CD4-positive, alpha-beta T cell (primary cell): ENCODE data around the gene RXFP4. TPM values are rescaled to one million over a fixed set of nuclear protein-coding genes. Genes with fewer than 3 reads are reported as not detected.
A peak's percentile ranks its signal among the peaks of the same experiment; 100 is the strongest.
"Not testable (repeated sequence)": the region's sequence is repeated elsewhere in the genome, so short reads cannot be mapped to it uniquely, and the experiment has no call there.

Source experiments
- ATAC-seq: fragments of 200-7000 bp; cut with Tn5 transposase; one replicate; pipeline ENCODE4 v1.10.0; 2022; ENCODE audit warnings: mild to moderate bottlenecking; ENCODE audit not compliant: poor library complexity
- CTCF ChIA-PET: fragments of 350-600 bp; sonication (Branson Sonifier 250); formaldehyde crosslinking; loops from one replicate; lab custom pipeline; 2021; ENCODE audit warnings: antibody characterized with exemption, inconsistent platforms; lab: Charles Lee
- POLR2A ChIA-PET: fragments of 350-600 bp; sonication (Branson Sonifier 250); formaldehyde crosslinking; loops from one replicate; lab custom pipeline; 2021; ENCODE audit warnings: antibody characterized with exemption, inconsistent platforms; lab: Charles Lee
- DNase-seq, 14 experiments: peaks; one replicate each; pipeline ENCODE4 v3.0.0-alpha.2; 2013 to 2020; ENCODE audit warnings: mixed read lengths in 2 of 14
- H3K27ac ChIP-seq, 2 donors: one replicate each; pipeline versions ENCODE4 v1.5.1 to v1.7.0; 2013; ENCODE audit warnings: low read length in 2 of 2, low read depth in 1 of 2, mild to moderate bottlenecking in 1 of 2
- H3K27me3 ChIP-seq, 2 experiments: 1 replicate in 1 of 2; 2 replicates in 1 of 2; pipeline versions ENCODE4 v1.6.1 to v1.7.0; 2013; ENCODE audit warnings: low read length in 2 of 2, control low read depth in 1 of 2, mild to moderate bottlenecking in 1 of 2, moderate library complexity in 1 of 2; ENCODE audit not compliant: insufficient read depth in 2 of 2, control insufficient read depth in 1 of 2
- H3K36me3 ChIP-seq: one replicate; pipeline ENCODE4 v1.6.1; 2013; ENCODE audit warnings: low read length, control low read depth; ENCODE audit not compliant: insufficient read depth
- H3K4me1 ChIP-seq: one replicate; pipeline ENCODE4 v1.6.1; 2013; ENCODE audit warnings: low read length, control low read depth; ENCODE audit not compliant: insufficient read depth
- H3K4me3 ChIP-seq: one replicate; pipeline ENCODE4 v1.5.1; 2013; ENCODE audit warnings: mild to moderate bottlenecking, low read length, moderate library complexity
- H3K9me3 ChIP-seq, 2 experiments: 1 replicate in 1 of 2; 2 replicates in 1 of 2; pipeline versions ENCODE4 v1.6.1 to v1.7.0; 2013; ENCODE audit warnings: low read length in 2 of 2, mild to moderate bottlenecking in 2 of 2, control low read depth in 1 of 2, moderate library complexity in 1 of 2; ENCODE audit not compliant: control insufficient read depth in 1 of 2, insufficient read depth in 1 of 2
- H3K27ac Mint-ChIP-seq: one replicate; pipeline ENCODE4 v1.8.0; 2020; ENCODE audit warnings: mixed read lengths
- H3K27me3 Mint-ChIP-seq: one replicate; pipeline ENCODE4 v1.8.0; 2021; ENCODE audit warnings: mixed read lengths
- H3K36me3 Mint-ChIP-seq: one replicate; pipeline ENCODE4 v1.8.0; 2021; ENCODE audit warnings: low read depth, mixed read lengths
- H3K4me1 Mint-ChIP-seq: one replicate; pipeline ENCODE4 v1.8.0; 2021; ENCODE audit warnings: low read depth, mixed read lengths
- H3K4me3 Mint-ChIP-seq: one replicate; pipeline ENCODE4 v1.8.0; 2020; ENCODE audit warnings: mild to moderate bottlenecking, mixed read lengths
- H3K9me3 Mint-ChIP-seq: one replicate; pipeline ENCODE4 v1.8.0; 2020; ENCODE audit warnings: mixed read lengths
- intact Hi-C, 2 experiments: fragments of 100-400 bp; cut with DNase I in 1 of 2; cut with micrococcal nuclease in 1 of 2; formaldehyde crosslinking; loops; one replicate each; pipeline versions ENCODE4 v1.15.1 to v1.9.0; 2023 to 2025; cut with DNase I, micrococcal nuclease
- total RNA-seq, 174 experiments: library from RNA in 2 of 174; stranded (reverse) in 2 of 174; gene quantifications; one replicate each; pipeline ENCODE4 v1.2.3 and lab custom pipeline; 2021 to 2026
- TF ChIP-seq, protein P1 (sequence below): fragments of 200-600 bp; IDR thresholded peaks from one replicate; pipeline ENCODE4 v1.8.0; 2022; ENCODE audit warnings: antibody characterized with exemption, mild to moderate bottlenecking

The RXFP4 gene
- total RNA-seq, 2 experiments from 2014 or later, result not detected

DNA sequence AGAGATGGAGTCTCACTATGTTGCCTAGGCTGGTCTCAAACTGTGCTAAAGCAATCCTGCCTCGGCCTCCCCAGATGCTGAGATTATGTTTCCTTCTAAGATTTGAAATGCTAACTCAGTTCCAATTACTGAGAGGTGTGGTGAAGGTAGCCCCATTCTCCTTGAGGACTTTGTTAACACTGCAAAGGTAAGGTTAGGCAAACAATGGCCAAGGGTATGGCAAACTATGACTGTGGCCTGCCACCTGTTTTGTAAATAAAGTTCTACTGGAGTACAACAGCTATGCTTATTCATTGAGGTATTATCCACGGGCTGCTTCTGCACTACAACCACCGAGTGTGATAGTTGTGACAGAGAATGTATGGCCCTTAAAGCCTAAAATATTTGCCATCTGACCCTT, 20.7 kb upstream of the RXFP4 start:
- H3K36me3 Mint-ChIP-seq, result peaks cover 84% of the 10 kb centered on the region
- H3K4me3 Mint-ChIP-seq, result no peak overlapping the region
- H3K27me3 Mint-ChIP-seq, result no peaks in the 10 kb centered on the region
- Histone ChIP-seq H3K4me1 (no peaks in the 10 kb centered on the region), H3K27ac (no peak overlapping the region), H3K9me3 (no peaks in the 10 kb centered on the region), H3K4me3 (no peak overlapping the region), H3K36me3 (peaks cover 95% of the 10 kb centered on the region), H3K27me3 (no peaks in the 10 kb centered on the region)
- ChIA-PET CTCF (interaction anchor here (2.1 kb wide), 1 partner anchor 13 kb away, joined by 6 read pairs; the partner anchor contains the start of gene KHDC4), POLR2A (interaction anchor here (1.4 kb wide), 1 partner anchor 14 kb away, joined by 3 read pairs; no protein-coding TSS in a partner anchor)
- no peaks in the 10 kb centered on the region for H3K9me3 Mint-ChIP-seq
- intact Hi-C loops, result no loop called here
- DNase-seq (no peak), ATAC-seq (no peak)
- H3K4me1 Mint-ChIP-seq, result no peaks in the 10 kb centered on the region
- TF ChIP-seq, protein P1, sequence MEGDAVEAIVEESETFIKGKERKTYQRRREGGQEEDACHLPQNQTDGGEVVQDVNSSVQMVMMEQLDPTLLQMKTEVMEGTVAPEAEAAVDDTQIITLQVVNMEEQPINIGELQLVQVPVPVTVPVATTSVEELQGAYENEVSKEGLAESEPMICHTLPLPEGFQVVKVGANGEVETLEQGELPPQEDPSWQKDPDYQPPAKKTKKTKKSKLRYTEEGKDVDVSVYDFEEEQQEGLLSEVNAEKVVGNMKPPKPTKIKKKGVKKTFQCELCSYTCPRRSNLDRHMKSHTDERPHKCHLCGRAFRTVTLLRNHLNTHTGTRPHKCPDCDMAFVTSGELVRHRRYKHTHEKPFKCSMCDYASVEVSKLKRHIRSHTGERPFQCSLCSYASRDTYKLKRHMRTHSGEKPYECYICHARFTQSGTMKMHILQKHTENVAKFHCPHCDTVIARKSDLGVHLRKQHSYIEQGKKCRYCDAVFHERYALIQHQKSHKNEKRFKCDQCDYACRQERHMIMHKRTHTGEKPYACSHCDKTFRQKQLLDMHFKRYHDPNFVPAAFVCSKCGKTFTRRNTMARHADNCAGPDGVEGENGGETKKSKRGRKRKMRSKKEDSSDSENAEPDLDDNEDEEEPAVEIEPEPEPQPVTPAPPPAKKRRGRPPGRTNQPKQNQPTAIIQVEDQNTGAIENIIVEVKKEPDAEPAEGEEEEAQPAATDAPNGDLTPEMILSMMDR, result no peak
- peak overlapping the region; percentile 40 for H3K27ac Mint-ChIP-seq

DNA sequence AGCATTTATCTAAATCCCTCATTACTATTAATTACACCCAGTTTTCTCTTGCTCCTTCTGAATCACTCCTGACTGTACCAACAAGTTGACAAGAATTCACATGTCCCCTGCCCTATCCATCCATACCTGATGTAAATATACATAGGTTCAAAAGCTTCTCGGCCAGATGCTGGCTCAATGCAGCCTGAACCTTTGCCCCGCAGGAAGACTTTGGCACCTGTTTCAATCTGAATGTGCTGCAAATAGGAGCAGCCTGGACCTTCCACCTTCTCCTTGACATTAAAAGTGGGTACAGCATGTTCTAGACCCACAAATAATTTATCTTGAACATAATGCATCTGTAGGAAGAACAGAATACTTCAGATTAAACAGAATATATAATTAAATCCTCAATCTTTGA, 15.9 kb upstream of the RXFP4 start:
- Mint-ChIP-seq H3K36me3 (peaks cover 92% of the 10 kb centered on the region), H3K4me3 (no peak overlapping the region), H3K27ac (no peak overlapping the region), H3K4me1 (peaks cover 13% of the 10 kb centered on the region), H3K9me3 (no peaks in the 10 kb centered on the region), H3K27me3 (no peaks in the 10 kb centered on the region)
- no peak for ATAC-seq
- TF ChIP-seq, protein P1, result no peak
- H3K9me3 ChIP-seq, result no peaks in the 10 kb centered on the region
- H3K27ac ChIP-seq, result no peak overlapping the region
- no peaks in the 10 kb centered on the region for H3K27me3 ChIP-seq
- ChIA-PET POLR2A (interaction anchor here (1.1 kb wide), 1 partner anchor 9 kb away, joined by 3 read pairs; the partner anchor contains the start of gene KHDC4), CTCF (no interaction called here)
- DNase-seq, result no peak
- peaks cover 96% of the 10 kb centered on the region for H3K36me3 ChIP-seq
- H3K4me1 ChIP-seq, result peaks cover under 1% of the 10 kb centered on the region
- intact Hi-C loops, result no loop called here
- no peak overlapping the region for H3K4me3 ChIP-seq

DNA sequence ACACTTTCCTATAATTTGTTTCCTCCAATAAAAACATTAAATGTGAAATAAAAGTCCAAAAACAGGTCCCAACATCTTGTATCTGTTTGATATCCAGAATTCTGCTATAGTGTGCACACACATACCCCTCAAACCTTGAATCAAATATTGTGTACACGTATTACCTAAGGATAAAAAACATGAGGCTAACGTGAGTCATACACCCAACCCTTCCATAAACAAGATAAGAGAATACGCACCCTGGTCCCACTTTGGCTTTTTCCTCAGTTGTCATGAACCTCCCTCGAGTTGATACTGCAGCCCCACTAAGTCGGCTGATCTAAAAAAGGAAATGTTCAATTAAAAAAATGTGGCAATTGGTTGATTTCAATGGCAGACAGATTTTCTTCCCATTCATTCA, 12.4 kb upstream of the RXFP4 start:
- peaks cover 92% of the 10 kb centered on the region for H3K36me3 ChIP-seq
- intact Hi-C loops, result no loop called here
- H3K4me1 ChIP-seq, result peaks cover 33% of the 10 kb centered on the region
- ChIA-PET CTCF (no interaction called here), POLR2A (no interaction called here)
- H3K9me3 Mint-ChIP-seq, result no peaks in the 10 kb centered on the region
- no peaks in the 10 kb centered on the region for H3K27me3 ChIP-seq
- no peak overlapping the region for H3K27ac ChIP-seq
- peaks cover 37% of the 10 kb centered on the region for H3K4me1 Mint-ChIP-seq
- ATAC-seq (no peak), DNase-seq (no peak)
- H3K4me3 Mint-ChIP-seq, result peak overlapping the region; percentile 11
- peak overlapping the region; percentile 35 for H3K27ac Mint-ChIP-seq
- TF ChIP-seq, protein P1, result no peak
- peaks cover 78% of the 10 kb centered on the region for H3K36me3 Mint-ChIP-seq
- H3K4me3 ChIP-seq, result no peak overlapping the region
- no peaks in the 10 kb centered on the region for H3K9me3 ChIP-seq
- H3K27me3 Mint-ChIP-seq, result no peaks in the 10 kb centered on the region

DNA sequence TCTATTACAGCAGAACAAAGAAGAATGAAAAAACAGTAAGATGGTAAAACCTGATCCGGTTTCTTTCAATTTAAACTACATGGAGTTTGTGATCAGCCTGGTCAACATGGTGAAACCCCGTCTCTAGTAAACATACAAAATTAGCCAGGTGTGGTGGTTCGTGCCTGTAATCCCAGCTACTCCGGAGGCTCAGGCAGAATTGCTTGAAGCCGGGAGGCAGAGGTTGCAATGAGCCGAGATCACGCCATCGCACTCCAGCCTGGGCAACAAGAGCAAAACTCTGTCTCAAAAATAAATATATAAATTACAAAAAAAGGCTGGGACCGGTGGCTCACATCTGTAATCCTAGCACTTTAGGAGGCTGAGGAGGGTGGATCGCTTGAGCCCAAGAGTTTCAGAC, 10.7 kb upstream of the RXFP4 start:
- H3K36me3 Mint-ChIP-seq, result peaks cover 68% of the 10 kb centered on the region
- H3K9me3 ChIP-seq, DNase-seq, H3K27me3 Mint-ChIP-seq, H3K27ac ChIP-seq, ATAC-seq, H3K27me3 ChIP-seq, H3K9me3 Mint-ChIP-seq, H3K4me3 ChIP-seq, H3K27ac Mint-ChIP-seq: not testable (repeated sequence)
- peaks cover 42% of the 10 kb centered on the region for H3K4me1 ChIP-seq
- peak overlapping the region; percentile 65 for H3K4me3 Mint-ChIP-seq
- H3K4me1 Mint-ChIP-seq, result peaks cover 37% of the 10 kb centered on the region
- intact Hi-C loops, result loop anchor here (5.0 kb wide), 2 partner anchors 73 to 122 kb away; partner anchors contain the start of genes GON4L (in 1 of the 2), LAMTOR2 (in 1 of the 2), SYT11 (in 1 of the 2) and UBQLN4 (in 1 of the 2)
- H3K36me3 ChIP-seq, result peaks cover 77% of the 10 kb centered on the region
- ChIA-PET CTCF (interaction anchor here (2.0 kb wide), 1 partner anchor 15 kb away, joined by 5 read pairs; no protein-coding TSS in a partner anchor), POLR2A (interaction anchor here (0.6 to 6.0 kb wide), 2 partner anchors 13 to 47 kb away, joined by 3 to 92 read pairs; partner anchors contain the start of gene ARHGEF2)
